ENCODE data around the gene PKP4. TPM values are rescaled to one million over a fixed set of nuclear protein-coding genes. Genes with fewer than 3 reads are reported as not detected.

The PKP4 gene
- total and polyA plus RNA-seq, 9 donors: 22.7 to 60.9 (median 46.6) TPM

DNA sequence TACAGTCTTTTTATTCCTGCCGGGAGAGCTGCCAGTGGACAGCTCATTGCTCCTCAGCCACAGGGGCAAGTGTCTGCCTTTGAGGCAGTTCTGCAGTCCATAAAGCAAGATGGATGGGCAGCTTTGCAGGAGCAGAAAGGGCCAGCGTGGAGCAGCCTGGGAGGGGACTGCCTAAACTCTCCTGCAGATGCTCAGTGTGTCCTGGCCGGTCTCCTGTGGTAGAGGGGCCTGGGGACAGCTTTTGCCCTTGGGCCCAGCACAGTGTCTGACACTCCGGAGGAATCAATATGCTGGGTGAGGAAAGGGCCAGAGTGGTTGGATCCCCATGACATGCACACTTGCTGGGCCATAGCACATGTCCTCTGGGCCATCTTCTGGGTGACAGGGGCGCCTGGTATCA lies 272.7 kb downstream of the PKP4 start:
- Histone ChIP-seq H3K4me1 (ENCODE audit: insufficient read depth) (no peaks in the 10 kb centered on the region), H3K36me3 (no peaks in the 10 kb centered on the region), H3K9me3 (no peaks in the 10 kb centered on the region), H3K27ac (no peak overlapping the region), H3K4me3 (no peak overlapping the region), H3K27me3 (no peaks in the 10 kb centered on the region)
- TF ChIP-seq, protein P1, sequence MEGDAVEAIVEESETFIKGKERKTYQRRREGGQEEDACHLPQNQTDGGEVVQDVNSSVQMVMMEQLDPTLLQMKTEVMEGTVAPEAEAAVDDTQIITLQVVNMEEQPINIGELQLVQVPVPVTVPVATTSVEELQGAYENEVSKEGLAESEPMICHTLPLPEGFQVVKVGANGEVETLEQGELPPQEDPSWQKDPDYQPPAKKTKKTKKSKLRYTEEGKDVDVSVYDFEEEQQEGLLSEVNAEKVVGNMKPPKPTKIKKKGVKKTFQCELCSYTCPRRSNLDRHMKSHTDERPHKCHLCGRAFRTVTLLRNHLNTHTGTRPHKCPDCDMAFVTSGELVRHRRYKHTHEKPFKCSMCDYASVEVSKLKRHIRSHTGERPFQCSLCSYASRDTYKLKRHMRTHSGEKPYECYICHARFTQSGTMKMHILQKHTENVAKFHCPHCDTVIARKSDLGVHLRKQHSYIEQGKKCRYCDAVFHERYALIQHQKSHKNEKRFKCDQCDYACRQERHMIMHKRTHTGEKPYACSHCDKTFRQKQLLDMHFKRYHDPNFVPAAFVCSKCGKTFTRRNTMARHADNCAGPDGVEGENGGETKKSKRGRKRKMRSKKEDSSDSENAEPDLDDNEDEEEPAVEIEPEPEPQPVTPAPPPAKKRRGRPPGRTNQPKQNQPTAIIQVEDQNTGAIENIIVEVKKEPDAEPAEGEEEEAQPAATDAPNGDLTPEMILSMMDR (IDR thresholded peaks at IDR 0.05): no peak
- TF ChIP-seq EP300 (IDR thresholded peaks at IDR 0.05) (no peak), POLR2A (IDR thresholded peaks at IDR 0.05) (no peak)
- DNase-seq: no peak
- intact Hi-C loops (cut with DNase I): no loop called here
- 88 to 92% (median 89%) methylated on average over 5 of the region's 5 CpGs for WGBS, 3 donors

DNA sequence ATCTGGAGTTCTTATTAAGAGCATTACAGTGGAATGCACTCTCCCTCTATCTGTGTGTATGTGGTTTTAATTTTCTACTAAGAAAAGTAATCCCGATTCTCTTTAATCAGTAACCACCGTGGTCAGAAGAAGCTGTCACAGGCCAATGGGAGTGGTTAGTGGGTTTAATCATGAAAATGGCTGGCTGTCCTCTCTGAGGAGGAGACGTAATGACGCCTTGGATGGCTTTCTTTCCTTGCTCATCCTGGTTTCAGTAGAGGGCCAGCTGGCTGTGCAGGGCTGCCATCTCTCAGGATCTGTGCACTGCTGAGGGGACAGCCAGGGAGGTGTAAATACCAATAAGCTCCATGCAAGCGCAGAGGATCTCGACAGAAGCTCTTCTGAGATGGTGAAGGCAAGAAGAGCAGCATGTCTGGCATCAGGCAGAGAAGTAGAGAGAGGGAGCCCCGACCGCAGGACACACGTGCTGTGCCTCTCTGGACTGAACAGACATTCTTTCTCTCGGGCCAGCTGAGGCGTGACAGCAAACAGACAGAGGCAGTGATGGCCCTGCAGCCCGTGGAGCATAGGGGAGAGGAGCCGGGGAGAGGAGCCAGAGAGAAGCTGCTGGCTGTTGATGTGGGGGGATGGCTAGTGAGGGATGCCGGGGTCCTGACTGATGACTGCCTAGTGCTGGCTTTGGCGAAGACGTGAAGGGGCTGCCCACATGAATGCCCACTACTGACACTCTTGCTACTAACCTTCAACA lies 273.3 kb downstream of the PKP4 start:
- Histone ChIP-seq H3K27me3 (no peaks in the 10 kb centered on the region), H3K27ac (no peak overlapping the region), H3K4me1 (ENCODE audit: insufficient read depth) (no peaks in the 10 kb centered on the region), H3K9me3 (no peaks in the 10 kb centered on the region), H3K36me3 (no peaks in the 10 kb centered on the region), H3K4me3 (no peak overlapping the region)
- WGBS, 3 donors: 85 to 90% (median 87%) methylated on average over 15 to 16 of the region's 16 CpGs
- intact Hi-C loops (cut with DNase I): loop anchor here in 1 of 4 donors (10.0 kb wide), 1 partner anchor 565 kb away; no protein-coding TSS in a partner anchor
- no peak for TF ChIP-seq POLR2A (IDR thresholded peaks at IDR 0.05)
- TF ChIP-seq EP300 (IDR thresholded peaks at IDR 0.05): no peak
- TF ChIP-seq, protein P1 (IDR thresholded peaks at IDR 0.05): no peak
- no peak for DNase-seq

DNA sequence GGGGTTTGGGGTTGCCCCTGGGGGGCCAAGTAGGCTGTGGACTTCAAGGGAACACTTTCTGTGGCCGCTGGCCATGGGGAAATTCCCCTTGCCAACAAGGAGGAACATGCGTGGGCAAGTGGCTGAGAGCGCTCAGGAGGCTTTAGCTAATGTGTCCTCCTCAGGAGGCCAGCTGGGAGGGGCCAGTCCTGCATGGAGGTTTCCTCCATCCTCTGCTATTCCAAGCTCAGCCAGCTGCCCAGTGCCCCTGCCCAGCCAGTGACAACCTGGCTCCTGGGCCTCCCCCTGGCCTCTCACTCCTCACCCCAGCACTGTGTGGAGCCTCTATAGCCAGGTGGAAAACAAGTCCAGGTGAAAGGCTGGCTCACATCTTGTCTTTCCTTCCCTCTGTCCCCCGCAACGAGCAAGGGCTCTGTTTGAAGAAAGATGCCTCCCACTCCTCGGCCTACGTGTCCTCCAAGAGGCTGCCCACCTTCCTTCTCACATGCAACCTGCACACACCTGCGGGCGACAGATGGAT lies 273.9 kb downstream of the PKP4 start:
- Histone ChIP-seq H3K36me3 (no peaks in the 10 kb centered on the region), H3K4me3 (no peak overlapping the region), H3K4me1 (ENCODE audit: insufficient read depth) (no peaks in the 10 kb centered on the region), H3K27ac (no peak overlapping the region), H3K9me3 (no peaks in the 10 kb centered on the region), H3K27me3 (no peaks in the 10 kb centered on the region)
- intact Hi-C loops (cut with DNase I): loop anchor here in 1 of 4 donors (10.0 kb wide), 1 partner anchor 566 kb away; no protein-coding TSS in a partner anchor
- TF ChIP-seq POLR2A (IDR thresholded peaks at IDR 0.05): no peak
- 91 to 92% (median 91%) methylated on average over 9 of the region's 9 CpGs for WGBS, 3 donors
- no peak for DNase-seq

DNA sequence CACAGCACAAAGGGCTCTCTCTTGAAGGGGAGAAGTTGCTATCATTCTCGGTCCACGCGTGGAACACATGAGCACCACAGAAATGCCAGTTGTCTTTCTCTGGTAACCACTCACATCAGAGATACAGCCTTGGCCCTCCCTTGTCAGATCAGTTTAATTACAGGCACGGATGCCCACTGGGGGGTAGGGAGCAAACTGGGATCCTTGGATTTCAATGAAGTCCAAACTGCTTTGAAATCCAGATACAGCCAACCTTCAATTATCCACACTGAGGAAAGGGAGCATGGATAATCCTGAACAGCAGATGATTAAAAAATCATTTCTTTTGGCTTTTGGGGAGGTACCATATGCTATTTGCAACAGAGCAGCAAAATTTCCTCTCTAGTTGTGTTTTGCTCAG lies 274.6 kb downstream of the PKP4 start:
- Histone ChIP-seq H3K4me1 (ENCODE audit: insufficient read depth) (no peaks in the 10 kb centered on the region), H3K4me3 (no peak overlapping the region), H3K27me3 (no peaks in the 10 kb centered on the region), H3K27ac (no peak overlapping the region), H3K9me3 (no peaks in the 10 kb centered on the region), H3K36me3 (no peaks in the 10 kb centered on the region)
- TF ChIP-seq POLR2A (IDR thresholded peaks at IDR 0.05) (no peak), EP300 (IDR thresholded peaks at IDR 0.05) (no peak)
- TF ChIP-seq, protein P1 (IDR thresholded peaks at IDR 0.05): no peak
- intact Hi-C loops (cut with DNase I): loop anchor here in 1 of 4 donors (10.0 kb wide), 1 partner anchor 567 kb away; no protein-coding TSS in a partner anchor
- no peak for DNase-seq
- 94 to 95% (median 94%) methylated on average over 4 of the region's 4 CpGs for WGBS, 3 donors

Small RNAs within 50 kb of the gene (small RNA-seq; reads per million reads assigned to genes)
- gene AC005042.3 (not detected), gene RN7SL393P (not detected)

Other genes with a start within 250 kb of the PKP4 start
- gene CCDC148, start 199 bp upstream of the PKP4 start, total RNA-seq: 1 to 10 TPM; 2.4 to 6.6 (median 3.6) TPM
- under 1 TPM; 0.80 to 0.92 TPM for gene CCDC148, start 199 bp upstream of the PKP4 start, polyA plus RNA-seq

Data from ovary (tissue), 9 donors.